ENCODE results near the gene GAPVD1.

DNA sequence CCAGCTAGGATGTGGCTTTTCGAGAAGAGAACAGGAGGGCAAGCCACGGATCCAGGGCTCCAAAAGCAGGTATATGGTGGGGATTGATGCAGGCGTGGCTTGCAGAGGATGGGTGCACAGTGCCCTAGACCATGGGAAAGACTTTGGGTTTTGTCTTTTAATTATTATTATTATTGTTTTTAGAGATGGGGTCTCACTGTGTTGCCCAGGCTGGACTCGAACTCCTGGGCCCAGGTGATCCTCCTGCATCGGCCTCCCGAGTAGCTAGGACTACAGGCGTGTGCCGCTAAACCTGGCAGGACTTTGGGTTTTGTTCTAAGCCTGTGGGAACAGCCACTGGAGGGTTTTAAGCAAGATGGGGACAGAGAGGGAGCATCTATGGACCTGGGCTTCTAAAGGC lies 152.0 kb downstream of the GAPVD1 start:
- no peak for TF ChIP-seq POLR2A (IDR thresholded peaks at IDR 0.05)
- TF ChIP-seq, protein P1, sequence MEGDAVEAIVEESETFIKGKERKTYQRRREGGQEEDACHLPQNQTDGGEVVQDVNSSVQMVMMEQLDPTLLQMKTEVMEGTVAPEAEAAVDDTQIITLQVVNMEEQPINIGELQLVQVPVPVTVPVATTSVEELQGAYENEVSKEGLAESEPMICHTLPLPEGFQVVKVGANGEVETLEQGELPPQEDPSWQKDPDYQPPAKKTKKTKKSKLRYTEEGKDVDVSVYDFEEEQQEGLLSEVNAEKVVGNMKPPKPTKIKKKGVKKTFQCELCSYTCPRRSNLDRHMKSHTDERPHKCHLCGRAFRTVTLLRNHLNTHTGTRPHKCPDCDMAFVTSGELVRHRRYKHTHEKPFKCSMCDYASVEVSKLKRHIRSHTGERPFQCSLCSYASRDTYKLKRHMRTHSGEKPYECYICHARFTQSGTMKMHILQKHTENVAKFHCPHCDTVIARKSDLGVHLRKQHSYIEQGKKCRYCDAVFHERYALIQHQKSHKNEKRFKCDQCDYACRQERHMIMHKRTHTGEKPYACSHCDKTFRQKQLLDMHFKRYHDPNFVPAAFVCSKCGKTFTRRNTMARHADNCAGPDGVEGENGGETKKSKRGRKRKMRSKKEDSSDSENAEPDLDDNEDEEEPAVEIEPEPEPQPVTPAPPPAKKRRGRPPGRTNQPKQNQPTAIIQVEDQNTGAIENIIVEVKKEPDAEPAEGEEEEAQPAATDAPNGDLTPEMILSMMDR (IDR thresholded peaks at IDR 0.05): no peak

Measured in lower leg skin (tissue), 3 donors.